ENCODE data around the gene PDXK. TPM values are rescaled to one million over a fixed set of nuclear protein-coding genes. Genes with fewer than 3 reads are reported as not detected.

PDXK gene
- total and polyA plus RNA-seq, 2 donors (not counting 3 experiments of a cell fraction or from before 2014, with no cell fraction given) = 44.2 to 59.1 TPM

GRCh38 chr21:43743947-43744346, 25.0 kb downstream of the PDXK start:
- CTCF ChIA-PET = no interaction called here

More at GRCh38 chr21:43743947-43744346, 25.0 kb downstream of the PDXK start:
- FAIRE-seq = no peak
- no peaks in the 10 kb centered on the region for H3K79me2 ChIP-seq (ENCODE audit: control insufficient read depth, insufficient read depth, low read length)
- no peak for DNase-seq (ENCODE audit: low read depth, low spot score)
- H3K36me3 ChIP-seq (ENCODE audit: control insufficient read depth in 2 of 2, extremely low read depth in 1 of 2, insufficient read depth in 2 of 2, low read length in 2 of 2) = peaks cover 0 to 5% of the 10 kb centered on the region in 2 experiments
- no peaks in the 10 kb centered on the region for H3K4me1 ChIP-seq (ENCODE audit: control insufficient read depth, extremely low read depth, insufficient read depth, low read length)
- no peak overlapping the region for H3K4me3 ChIP-seq (replicated peaks in 1 of 3; ENCODE audit: insufficient read depth in 1 of 3, low read depth in 1 of 3, low read length in 3 of 3)
- H3K9me3 ChIP-seq (replicated peaks; ENCODE audit: control insufficient read depth, insufficient read depth, low read length) = no peaks in the 10 kb centered on the region
- H3K9ac ChIP-seq (replicated peaks; ENCODE audit: extremely low read depth, insufficient read depth, low read length) = no peak overlapping the region
- POLR2A ChIA-PET = no interaction called here
- BruUV-seq (replicated peaks) = no TSS peak
- intact Hi-C loops (cut with micrococcal nuclease) (no loop called here), dilution Hi-C loops (cut with MboI; ENCODE audit: extremely low pct_ligation_motif_present, low sequenced_read_pairs) (no loop called here)
- H3K9me1 ChIP-seq (replicated peaks; ENCODE audit: control insufficient read depth, extremely low read depth, insufficient read depth, low read length) = no peaks in the 10 kb centered on the region
- H3K4me2 ChIP-seq (ENCODE audit: insufficient read depth, low read length) = no peak overlapping the region
- no peaks in the 10 kb centered on the region for H4K20me1 ChIP-seq (replicated peaks; ENCODE audit: control insufficient read depth, extremely low read depth, insufficient read depth, low read length)
- H3K27me3 ChIP-seq (ENCODE audit: control insufficient read depth in 2 of 2, insufficient read depth in 2 of 2, low read length in 2 of 2) = no peaks in the 10 kb centered on the region
- H2AFZ ChIP-seq (ENCODE audit: low read depth, low read length) = no peak overlapping the region
- H3K27ac ChIP-seq (ENCODE audit: insufficient read depth, low read depth, low read length) = no peak overlapping the region
- no peak for TF ChIP-seq FOS (IDR thresholded peaks at IDR 0.05; ENCODE audit: borderline replicate concordance, insufficient read depth, low read length)
- no peak for TF ChIP-seq POLR2AphosphoS5 (IDR thresholded peaks at IDR 0.05; ENCODE audit: insufficient read depth, low read depth, low read length)
- TF ChIP-seq GATA2 (IDR thresholded peaks at IDR 0.05; ENCODE audit: insufficient read depth, insufficient read length, low read depth, low read length) = no peak
- no peak for TF ChIP-seq POLR2A (IDR thresholded peaks at IDR 0.05; ENCODE audit: low read depth, low read length)
- TF ChIP-seq, protein P1, sequence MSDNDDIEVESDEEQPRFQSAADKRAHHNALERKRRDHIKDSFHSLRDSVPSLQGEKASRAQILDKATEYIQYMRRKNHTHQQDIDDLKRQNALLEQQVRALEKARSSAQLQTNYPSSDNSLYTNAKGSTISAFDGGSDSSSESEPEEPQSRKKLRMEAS (IDR thresholded peaks at IDR 0.05; ENCODE audit: insufficient read depth, insufficient read length) = no peak
- TF ChIP-seq, protein P2, sequence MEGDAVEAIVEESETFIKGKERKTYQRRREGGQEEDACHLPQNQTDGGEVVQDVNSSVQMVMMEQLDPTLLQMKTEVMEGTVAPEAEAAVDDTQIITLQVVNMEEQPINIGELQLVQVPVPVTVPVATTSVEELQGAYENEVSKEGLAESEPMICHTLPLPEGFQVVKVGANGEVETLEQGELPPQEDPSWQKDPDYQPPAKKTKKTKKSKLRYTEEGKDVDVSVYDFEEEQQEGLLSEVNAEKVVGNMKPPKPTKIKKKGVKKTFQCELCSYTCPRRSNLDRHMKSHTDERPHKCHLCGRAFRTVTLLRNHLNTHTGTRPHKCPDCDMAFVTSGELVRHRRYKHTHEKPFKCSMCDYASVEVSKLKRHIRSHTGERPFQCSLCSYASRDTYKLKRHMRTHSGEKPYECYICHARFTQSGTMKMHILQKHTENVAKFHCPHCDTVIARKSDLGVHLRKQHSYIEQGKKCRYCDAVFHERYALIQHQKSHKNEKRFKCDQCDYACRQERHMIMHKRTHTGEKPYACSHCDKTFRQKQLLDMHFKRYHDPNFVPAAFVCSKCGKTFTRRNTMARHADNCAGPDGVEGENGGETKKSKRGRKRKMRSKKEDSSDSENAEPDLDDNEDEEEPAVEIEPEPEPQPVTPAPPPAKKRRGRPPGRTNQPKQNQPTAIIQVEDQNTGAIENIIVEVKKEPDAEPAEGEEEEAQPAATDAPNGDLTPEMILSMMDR (IDR thresholded peaks at IDR 0.05; ENCODE audit: extremely low read depth in 1 of 2, insufficient read depth in 1 of 2, low read depth in 1 of 2, low read length in 2 of 2) = no peak
- TF ChIP-seq EZH2 (IDR thresholded peaks at IDR 0.05; ENCODE audit: borderline replicate concordance, low read depth, low read length, severe bottlenecking) = no peak
- TF ChIP-seq MYC (IDR thresholded peaks at IDR 0.05; ENCODE audit: low read depth, low read length) = no peak

Measured in endothelial cell of umbilical vein (primary cell).